Measurements from ENCODE around the gene CLCN7.

GRCh38 chr16:1443403-1443973 is 31.3 kb downstream of the CLCN7 start:
- TF ChIP-seq CTCF (IDR thresholded peaks at IDR 0.05) = no peak
- TF ChIP-seq POLR2AphosphoS5 (IDR thresholded peaks at IDR 0.05) = no peak

All from gastroesophageal sphincter (tissue), 3 donors.